NCI-H1417 (cell line): ENCODE measurements around the gene MCM3.

Experiments
- DNase-seq, 3 experiments: peaks; one replicate each; lab custom pipeline; 2025; lab: John Stamatoyannopoulos, UW

The MCM3 gene

DNA sequence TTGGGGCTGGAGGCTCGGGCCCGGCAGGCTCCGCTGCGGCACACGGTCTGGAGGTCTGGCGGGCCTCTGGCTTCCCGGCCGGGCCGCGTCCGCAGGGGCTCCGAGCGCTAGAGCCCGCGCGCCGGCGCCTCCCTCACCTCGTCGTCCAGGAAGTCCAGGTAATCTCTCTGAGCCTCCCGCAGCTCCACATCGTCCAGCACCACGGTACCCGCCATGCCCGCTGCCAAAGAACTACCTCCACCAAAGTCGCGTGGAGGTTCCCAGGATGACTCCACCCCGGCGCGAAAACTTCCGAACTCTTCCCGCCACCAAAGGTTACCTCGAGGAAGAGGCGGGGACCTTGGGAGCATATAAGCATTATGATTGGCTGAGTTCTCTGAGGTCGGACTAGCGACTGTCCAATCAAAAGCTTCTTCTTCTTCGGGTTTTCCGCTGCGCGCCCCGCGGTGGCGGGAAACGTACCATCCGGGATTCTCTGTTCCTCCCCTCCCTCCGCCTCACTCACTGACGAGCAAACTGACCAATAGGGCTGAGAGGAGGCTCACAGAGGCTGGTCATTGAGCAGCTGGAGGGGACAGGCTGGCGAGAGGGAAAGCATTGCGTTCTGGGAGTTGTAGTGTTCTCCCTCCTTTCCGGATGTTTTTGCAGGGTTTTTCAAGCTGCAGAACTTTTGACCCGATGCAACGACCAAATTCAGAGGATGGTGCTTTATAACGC, at the start of gene MCM3:
TSS of gene MCM3 (minus strand) at position 283 of the 717 bp plus-strand sequence. CDS start at position 215, 68 bp downstream.
- peak; percentile 98 to 100 (median 98) for DNase-seq

DNA sequence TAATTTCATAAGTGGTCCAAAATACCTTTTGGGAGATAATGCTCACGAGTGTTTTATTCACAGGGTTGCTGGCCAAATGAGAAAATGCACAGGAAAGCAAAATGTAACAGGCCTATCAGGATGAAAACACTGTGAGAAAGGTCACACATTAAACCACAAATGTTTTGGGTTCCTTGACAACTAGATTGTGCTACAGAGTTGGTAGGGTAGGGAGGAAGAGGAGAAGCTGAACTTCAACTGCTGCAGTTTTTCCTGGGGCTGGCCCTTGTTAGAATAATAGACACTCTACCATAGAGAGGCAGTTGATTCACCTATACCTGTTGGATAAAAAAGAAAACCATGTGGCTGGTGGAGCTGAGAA, 49.3 kb upstream of the MCM3 start:
- no peak for DNase-seq

DNA sequence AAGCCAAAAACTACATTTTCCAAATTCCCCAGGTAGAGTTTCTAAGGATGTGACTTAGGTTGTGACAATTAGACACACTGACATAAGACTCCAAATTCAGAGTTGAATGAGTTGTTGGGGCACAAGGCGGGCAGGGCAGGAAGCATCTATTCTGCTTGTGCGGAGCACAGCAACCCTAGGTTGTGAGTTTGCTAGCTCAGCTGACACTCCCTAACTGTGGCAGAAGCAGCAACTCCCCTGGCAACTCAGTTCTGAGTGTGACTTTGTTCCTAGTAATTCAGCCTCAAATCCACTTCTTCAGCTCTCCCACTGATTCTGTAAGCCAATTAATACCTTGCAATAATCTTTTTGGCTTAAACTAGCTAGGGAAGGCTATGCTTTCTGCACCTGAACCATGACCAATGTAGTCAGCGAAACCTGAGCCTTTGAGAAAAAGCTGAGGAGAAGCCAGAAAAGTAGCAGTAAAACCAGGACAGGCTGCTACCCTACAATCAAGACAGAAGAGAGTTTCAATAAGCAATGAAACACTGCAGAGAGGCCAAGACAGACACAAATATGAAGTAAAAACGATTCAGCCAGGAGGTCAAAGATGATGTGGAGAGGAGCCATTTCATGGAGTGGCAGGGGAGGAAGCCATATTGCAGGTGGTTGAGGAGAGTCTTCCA, 47.4 kb upstream of the MCM3 start:
- no peak for DNase-seq

DNA sequence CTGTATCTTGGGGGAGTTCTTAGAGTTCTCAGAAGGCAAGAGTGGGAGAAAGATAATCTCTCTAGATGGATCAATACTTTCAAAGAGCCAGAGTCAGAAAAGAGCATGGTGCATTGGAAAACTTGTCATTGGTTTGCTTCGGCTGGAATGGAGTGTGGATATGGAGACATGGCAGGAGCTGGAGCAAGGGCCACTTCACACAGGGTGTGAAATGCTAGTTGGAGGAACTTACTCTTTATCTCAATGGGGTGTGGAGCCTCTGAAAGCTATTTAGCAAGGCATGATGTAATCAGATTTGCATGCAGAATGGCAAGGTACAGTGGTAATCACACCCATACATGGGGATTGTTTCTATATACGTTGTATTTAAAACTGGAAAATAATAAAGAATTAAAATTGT, 45.9 kb upstream of the MCM3 start:
- no peak for DNase-seq

DNA sequence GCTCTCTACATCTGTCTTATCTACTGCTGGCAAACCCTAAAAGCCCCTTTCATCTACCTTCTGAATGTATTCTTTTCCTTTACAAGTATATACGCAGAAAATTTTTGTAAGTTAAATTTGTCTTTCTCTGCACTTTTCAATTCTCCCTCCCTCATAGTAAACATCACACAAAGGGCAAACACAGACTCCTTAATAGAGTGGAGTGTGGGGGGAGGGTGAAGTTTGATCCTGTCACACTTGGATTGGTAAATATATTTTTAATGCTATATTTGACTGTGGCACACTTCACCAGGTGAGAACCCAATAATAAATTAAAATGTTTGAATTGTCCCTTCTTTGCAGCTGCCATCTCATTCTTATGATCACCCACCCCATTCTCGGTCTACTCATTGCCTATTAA, 44.2 kb upstream of the MCM3 start:
- peak in 2 of 3 experiments; percentile 59 to 82 for DNase-seq

DNA sequence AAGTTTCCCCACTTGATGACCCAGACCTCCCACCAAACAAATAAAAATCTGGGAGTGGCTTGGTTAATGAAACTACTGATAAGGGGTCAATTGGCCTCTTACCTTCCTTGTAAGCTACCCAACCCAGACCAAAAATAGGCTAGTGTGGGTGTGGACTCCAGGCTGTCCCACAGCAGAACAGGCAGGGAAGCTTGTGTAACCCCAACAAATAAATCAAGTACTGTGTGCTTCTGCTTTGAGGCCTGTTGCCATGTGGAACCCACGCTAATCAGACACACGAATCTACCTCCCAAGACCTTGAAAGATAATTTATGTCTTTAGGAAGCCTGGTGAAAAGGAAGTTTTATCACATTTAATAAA, 43.7 kb upstream of the MCM3 start:
- DNase-seq, result peak in 2 of 3 experiments; percentile 28 to 64

DNA sequence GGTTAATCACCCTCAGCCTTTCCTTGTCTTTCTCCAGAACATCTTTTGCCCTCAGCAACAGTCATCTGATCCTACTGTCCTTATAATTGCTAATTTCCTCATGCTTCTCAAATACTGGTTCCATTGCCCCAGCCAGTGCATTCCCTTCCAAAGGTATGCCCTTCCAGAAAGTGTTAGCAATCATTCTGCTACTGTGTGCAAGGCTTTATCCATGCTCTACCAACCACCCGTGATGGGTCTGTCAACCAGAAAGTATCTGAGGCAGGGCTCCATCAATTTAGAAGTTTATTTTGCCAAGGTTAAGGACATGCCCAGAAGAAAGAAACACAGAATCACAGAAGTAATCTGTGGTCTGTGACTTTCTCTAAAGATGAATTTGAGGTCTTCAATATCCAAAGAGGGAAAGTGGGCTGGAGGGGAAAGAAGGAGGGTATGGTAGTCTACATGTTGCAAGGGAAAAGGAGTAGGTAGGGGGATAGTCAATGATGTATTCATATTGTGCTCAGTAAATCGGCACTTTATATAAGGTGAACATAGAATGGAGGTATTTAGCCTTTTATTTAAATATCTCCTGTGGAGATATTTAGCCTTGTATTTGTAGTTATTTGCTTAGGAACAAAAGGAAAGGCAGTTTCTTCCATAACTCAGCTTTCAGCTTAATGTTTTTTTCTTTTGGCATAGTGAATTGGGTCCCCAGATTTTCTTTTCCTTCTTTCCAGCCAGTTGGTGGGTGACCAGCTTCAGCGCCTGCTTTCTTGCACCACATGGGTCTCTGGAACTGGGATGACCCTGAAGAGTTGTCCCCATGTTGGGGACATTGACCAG, 42.2 kb upstream of the MCM3 start:
- DNase-seq, result no peak

DNA sequence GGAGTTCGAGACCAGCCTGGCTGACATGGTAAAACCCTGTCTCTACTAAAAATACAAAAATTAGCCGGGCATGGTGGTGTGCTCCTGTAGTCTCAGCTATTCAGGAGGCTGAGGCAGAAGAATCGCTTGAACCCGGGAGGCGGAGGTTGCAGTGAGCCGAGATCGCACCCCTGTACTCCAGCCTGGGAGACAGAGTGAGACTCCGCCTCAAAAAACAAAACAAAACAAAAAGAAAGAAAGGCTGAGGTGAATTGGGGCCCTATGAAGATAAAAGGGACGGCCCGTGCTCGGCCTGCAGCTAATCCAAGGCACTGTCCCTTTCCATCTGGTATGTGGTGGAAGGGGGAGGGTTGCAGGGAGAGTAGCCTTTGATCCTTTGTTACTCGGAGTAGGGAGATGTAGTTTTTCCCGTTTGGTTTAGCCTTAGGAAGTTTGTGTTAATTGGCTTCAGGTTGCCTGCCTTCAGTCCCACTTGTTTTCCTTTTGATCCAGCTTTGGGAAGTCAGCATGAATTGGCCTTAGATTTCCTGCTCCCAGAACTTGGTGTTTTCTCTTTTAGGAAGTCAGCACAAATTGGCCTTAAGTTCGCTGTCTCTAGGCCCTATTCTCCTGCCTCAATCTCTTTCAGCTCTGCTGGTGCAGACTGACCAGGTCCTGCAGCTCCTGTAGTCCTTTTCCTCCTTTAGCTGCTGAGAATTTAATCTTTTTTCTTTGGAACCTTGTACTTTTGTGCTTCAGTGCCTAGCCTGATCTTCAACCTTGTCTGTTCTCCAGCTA, 41.3 kb upstream of the MCM3 start:
- no peak for DNase-seq

DNA sequence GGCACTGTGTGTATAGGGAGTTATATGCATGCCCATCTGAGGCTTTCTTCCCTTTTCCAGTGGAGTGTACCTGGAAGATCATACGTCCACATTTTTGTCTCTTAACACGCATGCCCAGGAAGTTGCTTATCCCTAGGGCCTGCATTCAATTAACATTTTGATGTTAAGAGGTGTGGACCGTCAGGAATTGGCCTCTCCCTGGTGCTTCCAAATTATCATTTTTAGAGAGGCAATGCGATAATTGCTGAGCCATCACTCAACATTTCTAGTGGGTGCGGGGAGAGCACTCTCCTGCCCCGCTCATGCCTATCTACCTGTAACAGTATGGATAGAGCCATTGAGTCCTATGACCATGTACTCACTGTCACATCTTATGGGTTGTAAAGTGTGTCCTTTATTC, 39.6 kb upstream of the MCM3 start:
- no peak for DNase-seq

DNA sequence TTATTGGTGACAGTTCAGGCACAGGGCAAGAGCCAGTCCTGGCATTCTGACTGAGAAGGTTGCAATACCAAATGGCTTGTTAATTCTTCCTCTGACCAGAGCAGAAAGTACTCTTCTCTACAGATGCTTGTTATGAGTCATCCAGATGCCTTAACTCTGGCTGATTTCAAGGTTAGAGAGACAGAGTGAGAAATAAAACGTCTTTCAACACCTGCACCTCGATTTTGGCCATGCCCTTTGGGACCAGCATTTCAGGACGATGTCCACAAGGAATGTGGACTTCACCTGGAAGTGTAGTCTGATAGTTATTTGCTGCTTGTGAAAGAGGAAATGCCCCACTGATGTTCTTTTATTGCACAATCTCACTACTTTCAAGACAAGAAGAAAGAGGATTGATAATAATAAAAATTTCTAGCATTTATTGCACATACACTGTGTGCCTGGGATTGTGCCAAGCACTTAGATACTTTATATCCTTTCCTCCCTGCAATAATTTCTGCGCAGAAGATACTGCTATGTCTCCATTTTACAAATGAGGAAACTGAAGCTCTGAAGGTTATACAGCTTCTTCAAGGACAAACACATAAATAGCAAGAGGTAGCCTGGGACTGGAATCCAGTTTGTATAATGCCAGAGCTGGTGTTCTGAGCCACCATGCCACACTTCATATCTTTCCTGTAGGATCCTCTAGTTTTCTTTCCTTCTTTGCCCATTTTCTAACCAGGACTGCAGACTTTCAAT, 33.5 kb upstream of the MCM3 start:
- DNase-seq, result no peak

DNA sequence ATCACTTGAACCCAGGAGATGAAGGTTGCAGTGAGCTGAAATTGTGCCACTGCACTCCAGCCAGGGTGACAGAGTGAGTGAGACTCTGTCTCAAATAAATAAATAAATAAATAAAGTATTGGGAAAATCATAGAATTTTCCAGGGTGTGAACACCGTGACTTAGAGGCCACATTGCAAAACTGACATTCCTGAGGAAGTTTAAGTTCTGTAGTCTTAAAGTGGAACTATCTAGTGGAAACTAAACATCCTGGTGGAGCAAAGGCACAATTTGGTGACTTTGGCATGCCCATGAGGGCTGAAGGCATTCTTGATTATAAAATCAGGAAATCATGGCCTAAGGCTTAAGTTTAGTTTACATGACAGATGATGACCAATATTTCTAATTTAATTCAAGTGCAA, 32.7 kb upstream of the MCM3 start:
- no peak for DNase-seq

DNA sequence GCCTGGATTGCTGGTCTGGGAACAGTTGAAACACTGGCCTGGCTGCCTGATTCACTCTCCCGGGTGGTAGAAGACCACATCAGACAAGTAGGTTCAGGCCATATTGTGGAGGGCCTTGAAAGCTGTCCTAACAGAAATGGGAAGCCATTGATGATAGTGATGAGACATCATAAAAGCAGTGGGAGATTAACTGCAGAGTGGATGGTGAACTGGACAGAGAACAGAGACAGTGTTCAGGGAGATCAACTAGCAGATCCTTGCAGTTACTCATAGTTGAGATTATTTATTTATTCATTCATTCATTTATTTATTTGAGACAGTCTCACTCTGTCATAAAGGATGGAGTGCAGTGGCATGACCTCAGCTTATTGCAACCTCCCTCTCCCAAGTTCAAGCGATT, 30.2 kb upstream of the MCM3 start:
- no peak for DNase-seq

DNA sequence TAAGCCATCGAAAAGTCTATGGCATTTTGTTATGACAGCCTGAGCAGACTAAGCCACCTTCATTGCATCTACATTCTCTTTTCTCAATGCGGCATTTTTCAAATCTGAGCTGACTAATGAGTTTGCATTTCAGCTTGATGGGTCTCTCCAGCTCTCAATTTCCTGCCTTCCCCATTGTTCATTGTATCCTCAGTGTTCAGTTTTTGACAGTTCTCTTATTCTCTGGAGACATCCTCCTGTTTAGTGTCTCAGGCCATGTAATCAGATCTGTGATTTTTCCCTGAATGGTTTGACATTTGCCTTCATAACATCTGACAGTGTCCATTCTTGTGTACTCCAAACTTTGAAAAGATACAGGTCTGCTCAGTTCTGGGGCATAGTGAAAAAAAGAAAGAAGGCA, 27.9 kb upstream of the MCM3 start:
- DNase-seq, result no peak

DNA sequence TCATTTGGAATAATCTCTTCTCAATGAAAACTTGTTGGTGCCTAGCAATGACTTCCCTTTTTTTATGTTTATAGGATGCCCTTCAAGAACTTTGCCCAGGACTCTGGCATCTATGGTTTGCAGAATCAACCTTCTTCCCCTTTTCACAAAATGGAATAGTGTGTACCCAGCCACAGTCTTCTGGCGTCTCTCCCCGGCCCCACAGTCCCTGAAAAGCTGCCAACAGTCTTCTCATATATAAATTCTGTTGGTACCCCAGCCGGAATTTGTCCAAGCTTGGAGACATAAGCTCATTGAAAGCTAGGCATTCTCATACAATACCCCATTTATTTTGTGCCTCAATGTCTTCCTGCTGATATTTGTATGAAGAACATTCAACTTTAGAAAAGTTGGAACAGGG, 26.4 kb upstream of the MCM3 start:
- no peak for DNase-seq

DNA sequence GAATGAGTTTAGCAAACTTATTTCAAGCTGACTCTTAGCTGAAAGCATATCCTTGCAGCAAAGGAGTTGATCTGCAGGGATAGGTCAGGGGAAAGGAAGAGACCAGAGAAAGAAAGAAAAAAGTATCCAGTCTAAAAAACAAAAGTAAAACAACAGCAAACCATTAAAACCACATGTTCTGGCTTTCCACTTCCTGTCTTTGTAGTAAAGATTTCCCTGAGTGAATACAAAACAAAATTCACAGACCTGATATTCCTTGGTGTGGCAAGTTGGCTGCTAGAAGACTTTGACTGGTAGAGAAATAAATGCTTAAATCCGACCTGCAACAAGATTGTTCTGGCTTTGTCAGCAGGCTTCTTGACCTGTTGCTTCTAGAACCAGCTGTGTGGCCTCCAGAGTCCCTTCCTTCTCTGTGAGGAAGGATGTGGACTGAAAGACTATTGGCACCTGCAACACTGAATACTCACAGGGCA, 23.4 kb upstream of the MCM3 start:
- no peak for DNase-seq

DNA sequence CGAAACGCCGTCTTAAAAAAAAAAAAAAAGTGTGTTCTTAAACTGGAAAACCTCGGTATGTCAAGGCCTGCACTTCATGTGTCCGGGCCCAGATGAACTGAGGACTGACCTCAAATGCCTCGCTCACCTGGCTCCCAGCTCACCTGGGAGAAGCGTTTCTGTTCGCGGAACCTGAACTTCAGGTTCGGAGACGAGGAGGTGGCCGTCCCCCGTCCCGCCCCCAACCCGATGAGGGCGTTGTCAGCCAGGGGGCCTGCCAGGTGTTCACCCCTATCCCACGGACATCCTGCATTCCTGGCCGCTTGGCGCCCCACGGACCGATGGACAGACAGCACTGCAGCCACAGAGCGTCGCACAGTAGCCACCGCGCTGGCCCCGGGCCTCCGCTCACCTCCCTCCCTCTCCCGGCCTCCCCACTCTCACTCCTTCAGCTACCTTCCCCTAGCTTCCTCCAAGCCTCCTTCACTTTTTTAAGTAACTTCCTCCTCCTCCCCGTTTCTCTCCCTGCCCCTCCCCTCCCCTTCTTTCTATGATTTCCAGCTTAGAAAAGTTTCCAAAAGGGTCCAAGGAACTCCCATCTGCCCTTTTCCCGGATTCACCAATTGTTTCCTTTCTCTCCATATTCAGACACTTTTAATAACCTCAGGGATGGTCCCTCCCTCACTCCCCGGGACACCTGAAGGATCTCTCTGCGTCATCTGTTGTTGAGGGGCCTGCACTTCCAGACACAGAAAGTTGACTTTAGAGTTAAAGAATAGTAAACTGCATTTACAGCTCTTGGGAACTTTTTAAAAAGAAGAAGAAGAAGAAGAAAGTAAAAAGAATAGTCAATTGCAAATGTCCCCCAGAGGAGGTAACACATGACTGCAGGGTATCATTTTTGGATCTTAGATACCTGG, 22.7 kb upstream of the MCM3 start:
- DNase-seq, result no peak

DNA sequence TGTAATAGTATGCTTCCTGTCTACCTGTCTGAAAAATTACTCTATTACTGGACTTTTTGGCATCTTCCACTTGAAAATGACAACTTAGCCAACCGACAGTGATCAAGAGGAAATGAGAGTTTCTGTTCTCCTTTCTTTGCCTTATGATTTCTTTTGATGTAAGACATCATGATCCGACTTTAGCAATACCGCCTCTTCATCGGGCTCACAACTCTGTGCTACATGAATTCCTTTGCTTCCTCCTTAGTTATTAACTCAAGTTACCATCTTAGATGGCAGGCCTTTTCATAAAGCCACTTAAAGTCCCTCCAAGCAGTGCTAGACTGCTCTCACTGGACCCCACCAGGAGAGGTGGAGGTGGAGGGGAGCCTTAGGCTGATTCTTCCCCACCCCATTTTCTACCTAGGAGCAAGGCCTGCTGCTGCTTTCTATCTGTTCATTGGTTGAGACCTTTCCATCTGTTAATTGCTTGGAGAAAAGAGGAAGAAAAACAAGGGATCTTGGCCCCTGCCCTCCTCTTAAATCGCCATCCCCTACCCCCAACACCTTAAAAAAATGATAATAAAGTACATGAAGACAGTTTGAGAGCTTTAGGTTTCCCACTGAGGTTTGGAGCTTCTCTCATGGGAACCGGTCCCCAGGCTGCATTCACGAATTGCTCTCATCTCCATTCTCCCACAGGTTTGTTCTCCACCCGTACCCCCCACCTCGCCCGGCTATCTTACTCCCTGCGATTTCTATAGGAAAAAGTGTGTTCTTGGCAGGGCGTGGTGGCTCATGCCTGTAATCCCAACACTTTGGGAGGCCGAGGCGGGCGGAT, 21.6 kb upstream of the MCM3 start:
- no peak for DNase-seq

DNA sequence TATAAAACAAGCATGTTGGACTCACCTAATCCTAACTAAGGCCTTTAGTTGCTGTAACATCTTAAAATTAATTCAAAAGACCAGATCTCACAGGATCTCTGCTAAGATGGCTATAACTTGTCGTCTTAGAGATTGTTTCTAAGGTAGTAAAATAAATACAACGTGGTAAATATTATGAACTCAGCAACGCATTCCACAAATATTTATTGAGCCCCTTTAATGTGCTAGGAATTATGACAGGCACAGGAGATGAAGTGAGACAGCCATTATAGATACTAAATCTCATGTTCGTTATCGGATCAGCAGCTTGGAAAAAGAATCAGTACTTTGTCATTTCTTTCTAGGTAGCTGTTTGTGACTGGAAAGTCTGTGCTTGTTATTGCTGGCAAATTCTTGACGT, 20.9 kb upstream of the MCM3 start:
- DNase-seq, result no peak

DNA sequence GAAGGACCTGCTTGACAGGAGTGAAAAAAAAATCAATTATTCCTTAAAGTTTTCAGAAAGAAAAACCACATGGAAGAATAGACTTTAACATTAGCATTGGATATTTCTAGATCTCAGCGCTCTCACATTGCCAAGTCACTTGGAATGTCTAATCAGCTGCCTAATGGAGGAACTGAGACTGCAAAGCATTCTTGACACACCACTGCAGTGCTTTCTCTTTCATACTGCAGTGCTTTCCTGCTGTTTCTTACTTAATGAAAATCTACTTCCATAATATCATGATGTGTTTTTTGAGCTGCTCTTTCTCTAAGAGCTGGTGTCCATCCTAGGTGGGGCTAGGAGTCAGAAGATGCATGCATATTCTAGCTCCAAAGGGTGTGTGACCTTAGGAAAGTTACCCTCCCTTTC, 20.4 kb upstream of the MCM3 start:
- no peak for DNase-seq

DNA sequence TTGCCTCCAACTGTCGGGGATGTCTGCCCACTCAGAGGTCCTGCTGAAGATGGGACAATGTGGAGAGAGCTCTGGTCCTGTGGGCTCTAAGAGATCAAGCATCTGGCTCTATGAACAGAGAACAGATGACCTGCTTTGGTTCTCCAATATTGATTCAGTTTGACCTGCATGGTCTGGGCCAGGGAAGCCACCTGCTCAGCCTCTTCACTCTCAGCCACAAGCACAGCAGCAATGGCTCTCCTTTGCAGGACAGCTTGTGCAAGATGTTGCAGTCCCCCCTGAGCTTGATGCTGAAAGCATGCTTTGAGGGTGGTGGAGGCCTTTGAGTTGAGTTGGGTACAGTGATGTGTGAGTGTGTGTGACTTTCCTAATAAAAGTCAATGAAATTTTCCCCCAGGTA, 18.6 kb upstream of the MCM3 start:
- DNase-seq, result no peak
